HG02759 (cell line): Measurements from ENCODE around the gene CR1.
"Not testable (repeated sequence)": the region's sequence is repeated elsewhere in the genome, so short reads cannot be mapped to it uniquely, and the experiment has no call there.

Experiments used
- ATAC-seq: cut with Tn5 transposase; IDR thresholded peaks from one replicate; pipeline ENCODE4 v1.9.1; 2021; ENCODE audit warnings: mild to moderate bottlenecking, moderate library complexity; ENCODE audit not compliant: unreplicated experiment

Gene CR1

GRCh38 chr1:207502726-207503125 lies 6.8 kb downstream of the CR1 start:
- no peak for ATAC-seq

DNA sequence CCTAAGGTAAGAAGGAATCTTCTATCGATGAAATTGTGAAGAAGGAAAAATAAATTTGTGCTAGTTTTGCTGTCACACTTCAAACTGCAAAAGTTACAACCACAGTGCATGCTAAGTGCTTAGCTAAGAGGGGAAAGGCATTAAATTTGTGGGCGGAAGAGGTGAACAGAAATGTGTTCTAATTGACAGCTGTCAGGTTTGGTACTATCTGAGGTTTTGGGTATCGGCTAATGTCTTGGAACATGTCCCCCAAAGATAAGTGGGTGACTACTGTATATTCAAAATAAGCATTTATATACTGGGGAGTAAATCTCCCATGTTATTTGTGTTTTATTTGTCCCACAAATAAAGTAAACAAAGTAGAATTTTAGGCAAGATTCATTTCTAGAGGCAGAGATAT lies 8.0 kb downstream of the CR1 start:
- ATAC-seq, result no peak

- ATAC-seq, result no peak
These were observed 8.5 kb downstream of the CR1 start for GRCh38 chr1:207504438-207504837.

DNA sequence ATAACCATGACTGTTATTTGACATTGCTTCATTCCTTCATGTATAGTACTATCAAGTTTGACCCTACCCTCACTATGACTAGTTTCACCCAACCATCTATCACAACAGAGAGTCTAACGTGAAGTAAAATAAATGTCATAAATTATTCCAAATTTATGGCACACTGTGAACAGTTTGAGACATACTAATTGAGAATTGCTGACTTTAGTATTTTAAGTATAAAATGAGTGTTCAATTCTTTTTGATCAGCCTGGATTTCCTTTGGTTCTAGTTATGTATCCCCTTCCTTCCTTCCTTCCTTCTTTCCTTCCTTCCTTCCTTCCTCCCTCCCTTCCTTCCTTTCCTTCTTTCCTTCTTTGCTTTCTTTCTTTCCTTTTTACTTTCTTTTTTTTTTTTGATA lies 14.5 kb downstream of the CR1 start:
- no peak for ATAC-seq

- no peak for ATAC-seq
These were observed 18.9 kb downstream of the CR1 start for GRCh38 chr1:207514890-207515289.

GRCh38 chr1:207516729-207517128 lies 20.8 kb downstream of the CR1 start:
- ATAC-seq, result no peak

- ATAC-seq, result no peak
These were observed 22.8 kb downstream of the CR1 start for GRCh38 chr1:207518608-207519236.

GRCh38 chr1:207519505-207520399 lies 23.8 kb downstream of the CR1 start:
- ATAC-seq, result no peak

DNA sequence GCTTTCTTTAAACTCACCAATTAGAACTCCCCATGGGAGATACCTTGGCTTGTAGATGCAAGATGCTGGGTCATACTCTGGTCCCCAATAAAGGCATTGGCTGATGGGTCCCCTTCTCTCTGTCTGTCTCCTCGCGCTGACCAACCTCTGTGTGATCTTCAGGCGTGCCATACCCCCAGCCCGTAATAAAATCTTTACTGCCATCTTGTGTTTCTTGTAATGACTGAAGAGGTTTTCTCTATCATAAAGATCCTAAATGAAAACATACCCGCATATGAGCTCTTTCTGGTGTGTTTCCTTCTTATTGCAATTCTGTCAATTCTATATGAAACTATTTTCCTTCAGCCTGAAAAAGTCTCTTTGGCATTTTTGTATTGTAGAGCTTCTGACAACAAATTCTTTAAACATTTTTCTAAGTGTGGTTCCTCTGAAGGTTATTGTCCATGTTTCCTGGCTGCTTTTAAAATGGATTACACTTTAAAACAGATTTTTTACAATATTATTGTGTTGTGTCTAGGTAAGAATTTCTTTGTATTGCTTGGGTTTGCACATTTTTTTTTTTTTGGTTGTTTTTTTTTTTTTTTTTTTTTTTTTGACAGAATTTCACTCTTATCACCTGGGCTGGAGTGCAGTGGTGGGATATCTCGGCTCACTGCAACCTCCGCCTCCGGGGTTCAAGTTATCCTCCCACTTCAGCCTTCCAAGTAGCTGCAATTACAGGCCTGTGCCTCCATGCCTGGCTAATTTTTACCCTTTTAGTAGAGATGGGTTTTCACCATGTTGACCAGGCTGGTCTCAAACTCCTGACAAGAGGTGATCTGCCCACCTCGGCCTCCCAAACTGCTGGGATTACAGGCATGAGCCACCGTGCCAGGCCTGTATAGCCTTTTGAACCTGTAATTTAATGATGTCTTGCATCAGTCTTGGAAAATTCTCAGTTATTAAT lies 24.7 kb downstream of the CR1 start:
- not testable (repeated sequence) for ATAC-seq

DNA sequence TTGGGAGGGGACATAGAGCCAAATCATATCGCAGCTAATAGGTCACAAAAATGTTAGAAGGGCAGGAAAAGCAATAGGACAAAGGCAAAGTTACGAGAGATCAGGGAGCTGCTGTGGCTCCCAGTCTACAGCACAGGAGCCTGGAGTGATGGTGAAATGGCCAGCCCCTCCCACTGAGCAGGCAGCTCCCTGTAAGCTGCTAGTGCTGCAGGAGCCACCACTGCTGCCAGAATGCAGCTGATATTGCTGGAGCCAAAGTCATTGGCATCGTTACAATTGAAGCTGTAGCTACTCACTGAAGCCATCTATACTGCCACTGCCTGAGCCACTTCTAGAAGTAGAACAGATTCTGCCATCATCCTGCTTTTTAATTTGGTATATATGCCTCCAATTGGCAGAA lies 29.3 kb downstream of the CR1 start:
- not testable (repeated sequence) for ATAC-seq

DNA sequence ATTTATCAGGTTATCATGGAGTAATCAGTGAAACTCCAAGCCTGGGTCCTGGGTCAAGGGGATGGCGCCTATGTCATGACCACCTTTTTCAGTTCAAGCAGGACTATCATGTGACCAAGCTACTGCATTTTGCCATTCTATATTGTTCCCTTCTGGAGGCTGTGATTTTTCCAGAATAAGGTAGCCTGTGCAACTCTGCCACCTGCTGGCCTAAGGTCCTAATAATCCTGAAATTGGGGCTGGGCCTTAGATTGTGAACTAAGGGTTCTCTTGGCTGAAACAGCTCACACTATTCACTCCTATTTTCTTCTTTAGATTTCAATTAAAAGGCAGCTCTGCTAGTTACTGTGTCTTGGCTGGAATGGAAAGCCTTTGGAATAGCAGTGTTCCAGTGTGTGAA lies 32.4 kb downstream of the CR1 start:
- ATAC-seq, result not testable (repeated sequence)

DNA sequence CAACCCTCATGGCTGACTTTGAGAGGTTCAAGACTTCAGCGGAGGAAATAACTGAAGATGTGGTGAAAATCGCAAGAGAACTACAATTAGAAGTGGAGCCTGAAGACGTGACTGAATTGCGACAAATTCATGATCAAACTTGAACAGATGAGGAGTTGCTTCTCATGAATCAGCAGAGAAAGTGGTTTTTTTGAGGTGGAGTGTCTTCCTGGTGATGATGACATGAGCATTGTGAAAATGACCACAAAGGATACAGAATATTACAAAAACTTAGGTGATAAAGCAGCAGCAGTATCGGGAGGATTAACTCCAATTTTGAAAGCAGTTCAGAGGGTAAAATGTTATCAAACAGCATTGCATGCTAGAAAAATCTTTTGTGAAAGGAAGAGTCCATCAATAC lies 40.3 kb downstream of the CR1 start:
- not testable (repeated sequence) for ATAC-seq

DNA sequence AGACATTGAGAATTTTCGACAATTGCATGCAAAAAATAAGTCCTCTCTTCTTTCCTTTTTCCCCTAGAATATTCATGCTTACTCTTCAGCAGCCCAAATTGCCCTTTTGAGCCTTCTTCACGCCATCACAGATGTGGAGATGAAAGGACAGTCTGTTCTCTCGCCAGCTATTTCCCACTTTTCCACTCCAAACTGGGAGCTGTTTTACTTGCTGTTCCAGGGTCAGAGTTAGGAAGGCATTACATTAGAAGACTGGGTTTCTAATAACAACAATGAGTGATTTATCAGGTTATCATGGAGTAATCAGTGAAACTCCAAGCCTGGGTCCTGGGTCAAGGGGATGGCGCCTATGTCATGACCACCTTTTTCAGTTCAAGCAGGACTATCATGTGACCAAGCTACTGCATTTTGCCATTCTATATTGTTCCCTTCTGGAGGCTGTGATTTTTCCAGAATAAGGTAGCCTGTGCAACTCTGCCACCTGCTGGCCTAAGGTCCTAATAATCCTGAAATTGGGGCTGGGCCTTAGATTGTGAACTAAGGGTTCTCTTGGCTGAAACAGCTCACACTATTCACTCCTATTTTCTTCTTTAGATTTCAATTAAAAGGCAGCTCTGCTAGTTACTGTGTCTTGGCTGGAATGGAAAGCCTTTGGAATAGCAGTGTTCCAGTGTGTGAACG lies 50.9 kb downstream of the CR1 start:
- not testable (repeated sequence) for ATAC-seq

DNA sequence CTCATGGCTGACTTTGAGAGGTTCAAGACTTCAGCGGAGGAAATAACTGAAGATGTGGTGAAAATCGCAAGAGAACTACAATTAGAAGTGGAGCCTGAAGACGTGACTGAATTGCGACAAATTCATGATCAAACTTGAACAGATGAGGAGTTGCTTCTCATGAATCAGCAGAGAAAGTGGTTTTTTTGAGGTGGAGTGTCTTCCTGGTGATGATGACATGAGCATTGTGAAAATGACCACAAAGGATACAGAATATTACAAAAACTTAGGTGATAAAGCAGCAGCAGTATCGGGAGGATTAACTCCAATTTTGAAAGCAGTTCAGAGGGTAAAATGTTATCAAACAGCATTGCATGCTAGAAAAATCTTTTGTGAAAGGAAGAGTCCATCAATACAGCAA lies 58.9 kb downstream of the CR1 start:
- not testable (repeated sequence) for ATAC-seq

DNA sequence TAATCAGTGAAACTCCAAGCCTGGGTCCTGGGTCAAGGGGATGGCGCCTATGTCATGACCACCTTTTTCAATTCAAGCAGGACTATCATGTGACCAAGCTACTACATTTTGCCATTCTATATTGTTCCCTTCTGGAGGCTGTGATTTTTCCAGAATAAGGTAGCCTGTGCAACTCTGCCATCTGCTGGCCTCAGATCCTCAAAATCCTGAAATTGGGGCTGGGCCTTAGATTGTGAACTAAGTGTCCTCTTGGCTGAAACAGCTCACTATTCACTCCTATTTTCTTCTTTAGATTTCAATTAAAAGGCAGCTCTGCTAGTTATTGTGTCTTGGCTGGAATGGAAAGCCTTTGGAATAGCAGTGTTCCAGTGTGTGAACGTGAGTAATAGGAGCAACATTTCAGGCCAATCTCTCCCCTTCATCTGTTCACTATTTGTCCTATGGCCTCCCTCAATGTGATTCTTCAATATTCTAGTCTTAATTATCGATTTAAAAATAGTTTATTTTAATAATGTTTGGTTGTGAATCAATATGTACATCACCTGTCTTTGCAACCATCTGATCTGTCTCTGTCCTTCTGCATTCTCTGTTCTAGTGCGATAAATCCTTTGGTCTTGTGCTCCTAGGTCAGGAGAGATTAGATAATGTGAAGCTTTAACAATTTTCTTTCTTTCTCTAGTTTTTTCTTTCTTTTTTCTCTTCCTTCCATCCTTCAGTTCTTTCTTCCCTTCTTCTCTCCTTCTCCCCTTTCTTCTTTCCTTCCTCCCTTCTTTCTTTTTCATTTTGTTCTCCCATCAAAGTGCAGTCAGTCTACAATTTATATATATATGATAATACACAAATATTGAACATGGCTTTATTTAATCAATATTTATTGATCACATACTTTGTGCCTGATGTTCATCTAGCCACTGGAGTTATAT lies 69.8 kb downstream of the CR1 start:
- no peak for ATAC-seq

- not testable (repeated sequence) for ATAC-seq
These were observed 76.0 kb downstream of the CR1 start for GRCh38 chr1:207571926-207572325.

DNA sequence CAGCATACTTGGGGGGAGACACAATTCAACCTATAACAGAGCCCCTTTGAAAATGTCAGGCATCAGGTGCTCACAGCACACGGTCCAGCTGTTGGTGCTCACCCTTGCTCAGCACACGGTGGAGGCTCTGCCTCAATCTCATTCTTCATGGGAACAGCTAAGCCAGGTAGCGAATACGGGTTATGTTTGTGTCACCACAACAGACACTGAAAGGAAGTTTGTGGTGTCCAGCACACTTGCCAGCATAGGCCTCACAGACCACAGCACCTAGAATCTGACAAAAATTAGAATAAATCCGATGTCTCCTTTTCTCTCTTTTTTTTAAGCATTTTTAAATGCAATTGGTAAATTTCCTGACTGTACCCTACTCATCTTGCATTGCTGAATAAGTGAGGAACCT lies 77.1 kb downstream of the CR1 start:
- not testable (repeated sequence) for ATAC-seq

- ATAC-seq, result not testable (repeated sequence)
These were observed 79.4 kb downstream of the CR1 start for GRCh38 chr1:207575381-207575780.

- no peak for ATAC-seq
These were observed 83.0 kb downstream of the CR1 start for GRCh38 chr1:207578796-207579435.
